HG02840 (cell line): ENCODE data around the gene MAST2.
"Not testable (repeated sequence)": the region's sequence is repeated elsewhere in the genome, so short reads cannot be mapped to it uniquely, and the experiment has no call there.

ENCODE experiments used
- ATAC-seq: cut with Tn5 transposase; IDR thresholded peaks from one replicate; pipeline ENCODE4 v1.9.1; 2021; ENCODE audit warnings: mild to moderate bottlenecking, moderate library complexity, moderate number of reproducible peaks; ENCODE audit not compliant: unreplicated experiment, low FRiP score

MAST2 gene

DNA sequence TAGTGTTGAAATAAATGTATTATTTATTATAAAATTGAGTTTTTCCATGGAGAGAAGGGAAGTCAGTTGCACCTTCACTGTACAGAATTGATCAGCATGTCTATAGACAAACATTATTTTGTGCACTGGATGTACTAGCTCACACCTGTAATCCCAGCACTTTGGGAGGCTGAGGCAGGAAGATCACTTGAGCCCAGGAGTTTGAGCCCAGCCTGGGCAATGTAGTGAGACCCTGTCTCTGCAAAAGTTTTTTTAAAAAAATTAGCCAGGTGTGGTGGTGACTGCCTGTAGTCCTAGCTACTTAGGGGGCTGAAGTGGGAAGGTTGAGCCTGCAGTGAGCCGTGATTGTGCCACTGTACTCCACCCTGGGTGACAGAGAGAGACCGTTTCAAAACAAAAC is 87.7 kb downstream of the MAST2 start:
- no peak for ATAC-seq

DNA sequence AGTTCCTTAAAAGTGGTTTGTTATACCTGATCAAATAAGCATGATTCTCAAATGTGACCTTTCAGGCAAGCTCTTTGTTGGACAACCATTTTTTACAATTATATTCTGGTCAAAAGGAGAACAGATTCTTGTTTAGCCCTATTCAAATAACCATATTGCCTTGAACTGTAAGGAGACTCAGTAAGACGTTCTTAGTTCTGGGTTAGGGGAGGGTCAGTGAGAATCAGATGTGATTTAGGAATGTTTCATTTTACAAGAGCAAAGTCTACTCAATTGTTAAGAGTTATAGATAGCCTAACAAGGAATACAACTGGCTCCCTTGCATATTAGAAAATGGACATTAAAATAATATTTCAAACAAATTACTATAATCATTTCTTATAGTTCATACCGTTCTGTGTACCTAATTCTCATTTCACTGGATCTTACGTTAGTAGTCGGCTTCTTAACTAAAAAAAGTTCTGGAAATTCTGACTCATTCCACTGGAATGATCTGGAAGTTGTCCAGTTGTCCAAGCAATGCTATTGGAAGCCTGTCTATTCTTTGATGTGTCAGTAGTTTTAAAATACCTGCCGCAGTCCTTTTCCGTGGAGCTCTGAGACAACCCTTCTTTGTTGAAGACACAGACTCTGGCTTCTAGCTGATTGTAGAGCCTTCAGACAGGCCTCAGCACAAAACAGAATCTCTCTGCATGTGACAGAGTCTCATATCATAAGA is 88.8 kb downstream of the MAST2 start:
- ATAC-seq = no peak

DNA sequence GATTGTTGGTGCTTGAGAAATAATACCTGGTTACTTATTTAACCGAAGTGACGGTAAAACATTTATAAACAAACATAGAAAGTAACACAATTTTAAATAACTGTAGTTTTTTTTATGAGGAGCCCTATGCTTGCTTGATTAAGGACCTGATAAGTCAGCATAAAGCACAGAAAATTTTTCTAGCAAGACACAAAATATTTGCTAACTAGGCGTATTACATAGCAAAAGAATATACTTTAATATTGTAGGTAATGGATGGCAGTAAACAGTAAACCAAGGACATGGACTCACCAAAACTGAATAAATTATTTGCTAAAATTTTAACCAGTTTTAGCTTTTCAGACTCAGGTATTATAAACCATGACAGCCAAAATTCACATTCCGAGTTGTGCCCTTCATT is 90.9 kb downstream of the MAST2 start:
- no peak for ATAC-seq

DNA sequence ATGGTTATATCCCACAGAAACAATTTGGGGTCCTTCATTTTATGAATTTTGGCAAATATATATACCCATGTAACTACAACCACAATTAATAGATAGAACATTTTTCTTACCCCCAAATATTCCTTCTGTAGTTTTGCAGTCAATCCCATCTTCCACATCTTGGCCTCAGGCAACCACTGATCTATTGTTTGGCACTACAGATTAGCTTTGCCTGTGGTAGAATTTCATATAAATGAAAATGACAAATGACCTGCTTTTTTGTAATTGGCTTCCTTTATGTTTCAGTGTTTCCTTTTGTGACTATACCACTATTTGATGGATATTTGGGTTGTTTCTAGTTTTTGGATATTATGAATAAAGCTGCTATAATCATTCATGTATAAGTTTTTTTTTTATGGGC is 91.5 kb downstream of the MAST2 start:
- no peak for ATAC-seq

DNA sequence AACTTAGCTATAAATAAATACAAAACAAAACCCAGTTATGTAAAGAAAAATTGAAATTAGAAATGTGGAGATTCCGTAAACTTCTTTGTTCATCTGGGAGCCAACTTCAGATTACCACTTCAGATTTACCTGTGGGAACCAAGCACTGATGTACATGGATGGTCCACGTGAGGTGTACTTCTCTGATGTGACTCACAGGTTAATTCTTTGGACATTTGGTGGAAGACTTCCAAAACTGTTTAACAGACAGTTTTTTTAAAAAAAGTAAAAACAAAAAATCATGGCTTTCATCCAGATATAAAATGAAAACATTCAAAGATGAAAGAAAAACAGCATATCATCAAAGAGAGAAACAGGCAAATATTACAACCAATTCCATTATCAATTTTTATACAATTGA is 92.0 kb downstream of the MAST2 start:
- no peak for ATAC-seq

DNA sequence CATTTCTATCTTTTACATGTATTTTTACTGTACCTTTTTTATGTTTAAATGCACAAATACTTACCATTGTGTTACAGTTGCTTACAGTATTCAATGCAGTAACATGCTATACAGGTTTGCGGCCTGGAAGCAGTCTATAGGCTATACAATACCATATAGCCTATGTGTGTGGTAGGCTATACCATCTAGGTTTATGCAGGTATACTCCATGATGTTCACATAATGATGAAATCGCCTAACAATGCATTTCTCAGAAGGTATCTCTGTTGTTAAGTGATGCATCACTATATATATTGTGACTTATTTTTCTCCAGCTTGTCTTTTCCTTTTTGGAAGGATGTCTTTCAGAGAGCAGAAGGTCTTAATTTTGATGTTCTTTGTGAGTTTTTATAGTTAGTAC is 103.5 kb downstream of the MAST2 start:
- no peak for ATAC-seq

DNA sequence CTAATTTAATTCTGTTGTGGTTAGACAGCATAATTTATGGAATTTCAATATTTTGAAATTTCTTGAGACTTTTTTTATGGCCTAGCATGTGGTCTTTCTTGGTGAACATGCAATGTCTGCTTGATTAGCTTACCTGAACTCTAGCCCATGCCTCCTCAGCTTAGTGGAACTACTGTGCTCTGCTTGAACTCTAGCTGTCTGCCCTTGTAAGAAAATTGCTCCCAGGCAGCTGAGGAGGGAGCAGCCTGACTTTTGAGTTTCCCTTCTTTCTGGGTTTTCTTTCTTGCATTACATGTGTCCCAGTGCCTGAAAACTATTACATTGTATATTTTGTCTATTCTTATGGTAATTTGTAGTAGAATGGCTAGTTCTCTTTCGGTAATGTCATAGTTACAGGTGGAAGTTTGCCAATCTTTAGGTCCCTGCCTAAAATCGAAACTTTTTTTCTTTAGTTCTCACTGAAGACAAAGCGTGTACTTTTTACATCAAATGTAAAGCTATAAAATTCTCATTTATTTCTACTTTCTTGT is 105.3 kb downstream of the MAST2 start:
- ATAC-seq = no peak

DNA sequence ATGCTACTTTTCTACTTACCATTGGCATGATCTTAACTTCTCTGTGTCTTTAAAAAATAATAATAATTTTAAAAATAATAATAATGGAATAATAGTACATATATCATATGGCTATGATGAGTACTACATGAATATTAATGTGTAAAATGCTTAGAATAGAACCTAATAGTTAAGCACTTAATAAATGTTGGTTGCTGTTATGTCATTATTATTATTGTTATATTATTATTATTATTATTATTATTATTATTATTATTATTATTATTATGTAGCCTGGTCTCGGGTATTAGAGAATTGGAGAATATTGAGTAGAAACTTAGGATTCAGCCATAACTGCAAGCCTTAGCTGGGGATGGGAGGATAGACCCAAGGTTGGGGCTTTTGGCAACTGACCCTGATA is 108.2 kb downstream of the MAST2 start:
- no peak for ATAC-seq

DNA sequence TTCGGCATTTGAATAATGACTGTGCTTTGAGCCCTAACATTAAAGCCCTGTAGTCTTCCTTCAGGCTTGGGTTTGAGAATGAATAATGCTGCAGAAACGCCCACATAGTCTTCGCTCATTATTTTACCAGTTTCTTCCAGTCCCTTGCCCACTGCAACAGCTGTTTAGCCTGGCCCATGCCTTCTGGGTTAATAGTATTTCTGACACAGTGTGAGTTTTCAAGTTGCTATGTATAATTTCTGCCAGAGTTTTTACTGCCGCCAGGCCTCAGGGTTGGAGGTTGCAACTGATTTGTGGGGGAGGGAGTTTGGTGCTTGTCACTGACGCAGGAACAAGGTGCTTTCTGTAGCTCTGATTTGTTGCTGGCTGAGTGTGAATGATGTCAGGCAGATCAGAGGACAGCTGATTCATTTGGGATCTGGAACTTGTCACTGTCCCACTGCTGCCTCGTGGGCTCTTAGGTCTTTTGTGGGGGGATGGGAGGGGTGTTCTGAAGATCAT is 109.8 kb downstream of the MAST2 start:
- no peak for ATAC-seq

DNA sequence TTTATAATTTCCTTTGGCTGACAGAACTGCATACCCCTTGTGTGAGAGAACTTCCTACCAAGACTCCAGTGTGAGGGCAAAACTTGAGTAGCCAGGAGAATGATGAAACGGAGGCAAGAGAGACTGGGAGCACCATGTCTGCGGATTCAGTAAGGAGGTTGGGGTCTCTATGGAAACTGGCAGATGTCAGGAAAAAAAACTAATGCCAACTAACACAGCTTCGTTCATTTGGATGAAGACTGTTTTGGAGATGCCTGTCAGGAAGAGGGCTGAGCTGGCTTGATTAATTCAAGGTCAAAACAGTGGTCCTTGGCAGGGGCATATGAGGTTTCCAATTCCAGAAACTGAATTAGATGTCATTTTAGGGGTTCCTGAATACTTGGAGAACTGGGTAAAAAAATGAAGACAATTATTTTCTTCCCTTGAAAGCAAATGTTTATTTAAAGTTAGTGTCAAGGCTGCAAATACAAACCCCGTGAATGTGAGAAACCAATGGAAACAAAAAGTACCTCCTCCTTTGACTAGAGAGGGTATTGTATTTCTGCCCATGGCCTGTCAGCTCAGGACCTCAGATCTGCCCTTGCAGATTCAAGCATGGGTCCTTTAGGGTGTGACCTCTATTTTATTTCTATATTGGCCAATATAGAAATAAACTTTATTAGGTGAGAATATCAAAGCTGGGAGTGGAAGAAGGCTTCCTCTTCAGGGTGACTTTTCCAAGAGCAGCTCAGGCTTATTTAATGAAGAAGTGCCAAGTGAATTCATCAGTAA is 110.5 kb downstream of the MAST2 start:
- ATAC-seq = no peak

DNA sequence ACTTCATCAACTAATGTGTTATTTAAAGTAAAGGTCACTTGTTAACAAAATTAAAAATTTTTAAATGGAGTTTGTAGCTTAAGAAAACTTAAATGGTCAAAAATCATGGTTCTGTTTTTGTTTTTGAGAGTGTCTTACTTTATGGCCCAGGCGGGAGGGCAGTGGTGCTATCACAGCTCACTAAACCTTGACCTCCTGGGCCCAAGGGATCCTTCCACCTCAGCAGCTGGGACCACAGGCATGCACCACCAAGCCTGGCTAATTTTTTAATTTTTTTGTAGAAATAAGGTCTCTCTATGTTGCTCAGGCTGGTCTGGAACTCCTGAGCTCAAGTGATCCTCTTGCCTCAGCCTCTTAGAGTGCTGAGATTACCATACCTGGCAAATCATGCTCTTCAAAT is 111.4 kb downstream of the MAST2 start:
- no peak for ATAC-seq

DNA sequence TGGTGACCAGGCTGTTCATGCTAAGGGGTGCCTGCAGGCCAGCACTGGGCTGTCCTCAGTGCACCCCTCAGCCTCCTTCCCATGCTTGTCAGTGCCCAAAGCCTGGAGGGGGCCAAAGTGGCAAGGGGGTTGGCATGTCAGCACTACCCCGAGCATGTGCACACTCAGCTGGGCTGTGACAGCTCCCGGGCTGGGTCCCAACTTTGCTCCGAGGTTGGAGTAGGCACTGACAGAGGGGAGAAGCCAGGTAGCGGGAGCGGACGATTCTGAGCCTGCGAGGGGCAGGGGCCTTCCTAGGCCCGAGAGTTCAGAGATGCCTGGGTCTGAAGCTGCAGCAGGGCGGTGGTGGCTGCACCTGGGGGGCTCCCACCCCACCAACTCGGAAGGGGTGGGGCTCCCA is 119.0 kb downstream of the MAST2 start:
- no peak for ATAC-seq

DNA sequence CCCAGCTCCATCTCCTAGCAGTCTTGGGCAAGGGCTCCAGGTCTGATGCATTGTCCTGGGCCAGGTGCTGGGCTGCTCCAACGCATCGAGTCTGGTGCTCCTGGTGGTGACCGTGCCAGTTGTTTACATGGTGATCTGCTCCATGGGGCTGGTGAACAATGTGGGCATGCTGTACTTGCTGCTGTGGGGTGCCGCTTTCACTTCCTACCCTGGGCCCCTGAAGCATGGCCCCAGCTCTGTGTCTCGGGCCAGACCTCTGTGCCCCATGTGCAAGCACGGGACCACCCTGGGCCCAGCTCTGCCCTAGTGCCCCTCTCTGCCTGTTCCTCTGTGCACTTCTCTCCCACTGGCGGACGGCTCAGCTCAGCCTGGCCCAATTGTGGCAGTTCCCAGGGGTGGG is 119.4 kb downstream of the MAST2 start:
- ATAC-seq = no peak

DNA sequence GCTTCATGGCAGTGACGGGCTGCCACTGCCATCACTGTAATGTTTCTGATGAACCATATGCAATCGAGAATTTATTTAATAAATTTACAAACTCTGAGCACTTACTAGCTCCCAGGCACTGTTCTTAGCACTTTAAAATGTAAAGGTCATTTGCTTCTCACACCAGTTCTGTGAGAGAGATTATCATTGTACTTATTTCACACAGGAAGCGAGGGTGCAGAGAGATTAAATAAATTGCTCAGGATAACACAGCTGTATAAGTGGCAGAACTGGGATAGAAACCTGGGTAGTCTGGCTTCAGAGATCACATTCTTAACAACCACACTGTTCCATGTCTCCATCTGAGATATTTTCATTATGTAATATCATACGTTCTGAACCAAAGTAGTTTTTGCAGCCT is 119.9 kb downstream of the MAST2 start:
- ATAC-seq = no peak

DNA sequence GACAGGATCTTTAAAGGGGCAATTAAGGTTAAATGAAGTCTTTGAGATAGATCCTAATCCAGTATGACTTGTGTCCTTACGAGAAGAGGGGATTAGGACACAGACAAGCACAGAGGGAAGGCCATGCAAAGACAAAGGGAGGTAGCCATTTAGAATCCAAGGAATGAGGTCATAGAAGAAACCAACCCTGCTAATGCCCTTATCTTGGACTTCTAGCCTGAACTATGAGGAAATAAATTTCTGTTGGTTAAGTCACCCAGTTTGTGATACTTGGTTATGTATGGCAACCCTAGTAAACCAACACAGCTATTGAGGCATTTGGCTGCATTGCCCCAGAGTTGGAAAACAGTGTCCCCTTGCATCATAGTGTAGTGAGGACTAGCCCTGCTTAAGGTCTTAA is 121.3 kb downstream of the MAST2 start:
- no peak for ATAC-seq

DNA sequence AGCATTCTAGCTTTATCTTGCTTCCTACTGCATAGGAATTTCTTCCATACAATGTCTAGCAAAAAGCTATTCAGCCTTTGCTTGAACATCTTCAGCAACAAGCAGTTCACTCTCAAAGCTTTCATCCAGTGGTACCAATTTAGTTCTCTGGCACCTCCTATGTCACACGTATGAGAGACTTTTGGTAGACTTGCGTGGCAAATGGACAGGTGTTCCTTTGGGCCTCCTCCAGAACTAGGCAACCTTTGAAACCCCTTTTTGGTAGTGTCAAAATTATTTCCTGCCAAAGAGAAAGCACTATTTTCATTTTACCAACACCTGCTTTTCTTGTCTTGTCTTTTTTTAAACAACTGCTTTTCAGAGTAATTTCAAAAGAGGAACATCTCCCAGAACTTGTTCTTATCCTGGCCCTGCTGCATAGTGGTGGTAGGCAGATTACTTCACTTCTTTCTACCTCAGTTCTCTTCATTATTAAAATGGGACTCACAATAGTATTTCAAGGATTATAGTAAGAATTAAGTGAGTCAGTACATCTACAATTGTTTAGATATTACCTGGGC is 122.4 kb downstream of the MAST2 start:
- ATAC-seq = no peak

DNA sequence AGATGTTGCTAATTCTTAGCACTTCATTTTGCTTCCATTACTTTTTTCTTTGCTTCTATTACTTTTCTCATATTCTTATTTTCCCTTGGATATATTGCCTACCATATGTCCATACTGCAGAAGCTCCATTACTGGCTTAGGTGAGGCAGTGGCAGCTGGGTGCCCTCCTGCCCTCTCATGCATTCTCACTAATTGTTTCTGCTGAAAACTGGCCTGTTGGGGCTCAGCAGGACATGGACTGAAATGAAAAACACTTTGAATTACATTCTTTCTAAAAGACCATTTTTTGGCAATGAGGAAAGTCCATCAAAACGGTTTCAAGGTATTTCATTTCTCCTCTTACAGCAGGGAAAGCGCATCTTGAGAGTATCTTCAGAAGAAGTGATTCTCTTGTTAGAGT is 122.9 kb downstream of the MAST2 start:
- no peak for ATAC-seq

DNA sequence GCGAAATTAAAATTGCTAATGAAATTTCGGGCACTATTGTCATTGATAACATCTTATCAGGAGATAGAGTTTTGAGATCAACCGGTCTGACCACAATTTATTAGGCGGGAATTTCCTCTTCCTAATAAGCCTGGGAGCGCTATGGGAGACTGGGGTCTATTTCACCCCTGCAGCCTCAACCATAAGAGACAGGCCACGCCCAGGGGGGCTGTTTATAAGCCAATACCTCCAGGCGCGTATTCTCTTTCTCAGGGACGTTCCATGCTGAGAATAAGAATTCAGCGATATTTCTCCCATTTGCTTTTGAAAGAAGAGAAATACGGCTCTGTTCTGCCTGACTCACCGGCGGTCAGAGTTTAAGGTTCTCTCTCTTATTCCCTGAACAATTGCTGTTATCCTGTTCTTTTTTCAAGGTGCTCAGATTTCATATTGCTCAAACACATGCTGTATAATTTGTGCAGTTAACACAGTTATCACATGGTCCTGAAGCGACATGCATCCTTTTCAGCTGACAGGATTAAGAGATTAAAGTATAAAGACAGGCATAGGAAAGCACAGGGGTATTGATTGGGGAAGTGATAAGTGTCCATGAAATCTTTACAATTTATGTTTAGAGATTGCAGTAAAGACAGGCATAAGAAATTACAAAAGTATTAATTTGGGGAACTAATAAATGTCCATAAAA is 124.0 kb downstream of the MAST2 start:
- ATAC-seq = not testable (repeated sequence)

DNA sequence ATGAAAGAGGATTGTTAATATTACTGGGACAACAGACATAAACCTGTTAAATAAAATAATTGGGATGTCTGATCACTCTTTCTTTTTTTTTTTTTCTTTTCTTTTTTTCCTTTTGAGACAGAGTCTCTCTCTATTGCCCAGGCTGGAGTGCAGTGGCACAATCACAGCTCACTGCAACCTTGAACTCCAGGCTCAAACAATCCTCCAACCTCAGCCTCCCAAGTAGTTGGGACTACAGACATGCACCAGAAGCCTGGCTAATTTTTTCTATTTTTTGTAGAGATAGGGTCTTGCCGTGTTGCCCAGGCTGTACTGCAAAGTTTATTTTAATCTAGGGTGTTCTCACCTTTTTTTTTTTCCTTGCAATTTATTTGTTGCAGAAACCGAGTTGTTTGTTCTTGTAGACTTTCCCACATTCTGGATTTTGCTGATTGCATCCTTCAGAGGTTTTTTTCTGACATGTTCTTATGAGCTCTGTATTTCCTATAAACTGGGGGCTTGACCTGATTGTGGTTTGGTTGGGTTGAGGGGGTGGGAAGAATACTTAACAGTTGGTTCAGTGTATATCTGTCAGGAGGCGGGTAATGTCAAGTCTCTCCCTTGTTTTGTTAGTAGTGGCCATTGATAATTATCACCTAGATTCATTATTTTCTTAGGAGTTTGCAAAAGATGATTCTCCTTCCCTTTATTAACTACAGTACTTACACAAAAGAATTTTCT is 125.2 kb downstream of the MAST2 start:
- no peak for ATAC-seq

DNA sequence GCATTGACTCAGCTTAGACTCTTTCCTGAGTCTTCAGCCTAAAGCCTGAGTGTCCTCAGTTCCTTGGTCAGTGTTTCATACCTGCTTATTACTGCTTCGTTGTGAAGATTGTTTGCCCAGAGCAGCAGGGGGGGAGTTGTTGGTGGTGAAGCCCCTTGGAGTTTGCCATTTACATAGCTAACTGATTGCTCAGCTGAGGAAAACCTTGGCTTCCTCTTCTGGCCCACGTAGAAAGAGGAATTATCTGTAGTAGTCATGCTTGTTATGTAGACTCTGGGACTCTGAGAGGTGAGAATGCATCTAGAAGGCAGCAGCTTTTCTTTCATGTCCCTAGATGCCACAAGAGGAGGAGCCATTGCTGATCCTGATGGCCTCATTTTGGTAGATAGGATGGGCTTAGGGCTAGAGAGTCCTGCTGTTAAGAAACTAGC is 125.9 kb downstream of the MAST2 start:
- ATAC-seq = no peak
